ENCODE measurements around the gene CD48.

Gene CD48, protein sequence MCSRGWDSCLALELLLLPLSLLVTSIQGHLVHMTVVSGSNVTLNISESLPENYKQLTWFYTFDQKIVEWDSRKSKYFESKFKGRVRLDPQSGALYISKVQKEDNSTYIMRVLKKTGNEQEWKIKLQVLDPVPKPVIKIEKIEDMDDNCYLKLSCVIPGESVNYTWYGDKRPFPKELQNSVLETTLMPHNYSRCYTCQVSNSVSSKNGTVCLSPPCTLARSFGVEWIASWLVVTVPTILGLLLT

GRCh38 chr1:160711602-160712311 is at the start of gene CD48:
CD48 (minus strand) TSS chr1:160711822; CDS start chr1:160711763, 59 bp downstream.
- DNase-seq: no peak

GRCh38 chr1:160761046-160761445 is 49.4 kb upstream of the CD48 start:
- DNase-seq: no peak

DNA sequence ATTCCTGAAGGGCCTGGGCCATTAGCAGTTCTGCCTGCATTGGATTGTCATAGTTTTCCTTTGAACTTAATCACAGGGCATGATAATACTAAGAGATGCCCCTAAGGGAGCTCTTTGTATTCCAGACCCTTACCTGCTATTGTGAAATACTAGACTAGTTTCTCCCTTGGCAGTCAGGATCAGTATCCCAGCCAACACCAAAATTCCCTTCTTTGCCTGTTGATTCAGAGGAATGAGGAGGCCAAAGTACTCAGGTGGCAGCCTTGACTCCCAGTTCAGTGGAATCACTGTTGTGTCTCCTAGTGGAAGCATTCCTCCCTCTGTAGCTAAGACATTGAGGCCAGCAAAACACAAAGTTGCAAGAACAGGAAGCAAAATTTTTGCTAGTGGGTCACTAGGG is 48.1 kb upstream of the CD48 start:
- DNase-seq: no peak

- DNase-seq: no peak
Observed at GRCh38 chr1:160758521-160758920, 46.9 kb upstream of the CD48 start.

DNA sequence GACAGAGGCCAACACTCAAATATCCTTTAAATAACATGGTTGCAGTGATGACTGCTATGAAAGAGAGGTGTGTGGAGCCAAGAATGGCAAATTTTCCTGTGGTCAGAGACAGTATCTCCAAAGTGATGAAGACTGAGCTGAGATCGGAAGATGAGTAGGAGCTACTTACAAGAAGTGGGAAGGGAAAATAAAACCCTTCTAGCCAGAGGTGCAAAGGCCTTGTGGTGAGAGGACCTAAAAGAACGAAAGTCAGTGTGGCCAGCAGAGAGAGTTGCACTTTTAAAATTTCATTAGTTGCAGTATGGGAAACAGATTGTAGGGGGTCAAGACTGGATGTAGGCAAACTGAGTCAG is 45.2 kb upstream of the CD48 start:
- DNase-seq: no peak

DNA sequence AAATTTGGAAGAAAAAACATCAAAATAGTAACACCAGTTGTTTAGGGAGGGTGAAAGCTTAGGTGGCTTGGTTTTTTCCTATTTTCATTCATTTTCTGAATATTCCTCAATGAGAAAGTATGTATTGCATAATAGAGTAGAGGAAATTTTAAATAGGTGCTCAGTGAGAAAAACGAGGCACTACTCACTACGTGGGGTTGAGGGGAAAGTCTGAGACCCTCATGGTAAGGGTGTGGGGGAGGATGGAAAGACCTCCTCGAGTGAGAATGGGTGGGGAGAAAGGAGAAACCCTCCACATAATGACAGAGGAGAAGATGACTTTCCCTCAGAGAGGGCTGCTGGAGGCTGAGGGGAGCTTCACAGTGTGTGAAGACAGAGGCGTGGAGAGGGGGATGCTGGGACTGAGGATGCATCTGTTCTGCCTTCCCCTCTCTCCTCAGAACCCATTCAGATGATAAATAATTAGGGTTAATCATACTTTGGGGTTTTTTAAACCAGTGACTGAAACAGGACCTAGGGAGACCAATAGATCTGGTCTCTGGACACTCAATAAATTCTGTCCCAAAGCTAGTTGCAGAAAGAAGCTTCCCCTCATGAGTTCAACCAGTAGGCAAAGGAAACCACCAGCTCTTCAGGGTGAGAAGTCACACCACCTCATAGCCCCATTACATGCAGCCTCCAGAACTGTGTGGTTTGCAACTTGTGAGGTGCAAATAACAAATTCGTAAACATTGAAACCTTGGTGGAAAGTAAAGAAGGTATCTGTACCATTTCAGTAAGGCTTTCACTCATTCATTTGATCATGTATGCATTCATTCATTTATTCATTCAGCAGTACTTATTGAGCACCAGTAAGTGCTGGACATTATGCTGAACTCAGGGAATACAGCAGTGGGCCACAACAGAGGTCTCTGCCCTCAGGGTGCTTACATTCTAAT is 44.6 kb upstream of the CD48 start:
- no peak for DNase-seq

- DNase-seq: no peak
Observed at GRCh38 chr1:160755461-160755860, 43.8 kb upstream of the CD48 start.

DNA sequence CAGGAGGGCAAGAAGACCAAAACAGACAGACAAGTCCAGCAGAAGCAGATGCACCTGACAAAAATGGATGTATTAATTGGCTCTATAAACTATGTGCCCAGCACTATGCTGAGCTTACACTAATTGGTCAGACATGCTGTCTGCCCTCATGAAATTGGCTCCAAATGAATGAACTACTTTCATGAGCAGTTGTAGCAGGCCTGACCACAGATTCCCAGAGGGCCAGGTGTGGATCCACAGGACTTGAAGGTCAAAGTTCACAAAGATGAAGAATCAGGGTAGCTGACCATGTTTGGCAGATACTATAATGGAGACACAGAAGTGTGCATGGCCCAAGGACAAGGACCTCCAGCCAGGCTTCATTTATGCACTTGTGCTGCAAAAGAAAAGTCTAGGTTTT is 42.0 kb upstream of the CD48 start:
- no peak for DNase-seq

DNA sequence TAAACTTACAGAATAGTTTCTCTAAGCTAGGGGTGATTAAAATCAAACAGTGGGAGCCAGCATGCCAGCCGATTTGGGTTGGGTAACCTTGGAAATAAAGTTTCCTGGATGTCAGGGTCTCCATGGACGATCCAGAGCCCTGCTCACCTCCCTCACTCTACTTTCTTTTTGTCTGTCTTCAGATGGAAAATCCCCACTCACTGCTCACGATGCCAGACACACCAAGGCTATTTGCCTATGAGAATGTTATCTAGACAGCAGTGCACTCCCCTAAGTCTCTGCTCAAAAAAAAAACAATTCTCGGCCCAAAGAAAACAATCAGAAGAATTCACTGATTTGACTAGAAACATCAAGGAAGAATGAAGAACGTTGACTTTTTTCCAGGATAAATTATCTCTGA is 41.3 kb upstream of the CD48 start:
- no peak for DNase-seq

DNA sequence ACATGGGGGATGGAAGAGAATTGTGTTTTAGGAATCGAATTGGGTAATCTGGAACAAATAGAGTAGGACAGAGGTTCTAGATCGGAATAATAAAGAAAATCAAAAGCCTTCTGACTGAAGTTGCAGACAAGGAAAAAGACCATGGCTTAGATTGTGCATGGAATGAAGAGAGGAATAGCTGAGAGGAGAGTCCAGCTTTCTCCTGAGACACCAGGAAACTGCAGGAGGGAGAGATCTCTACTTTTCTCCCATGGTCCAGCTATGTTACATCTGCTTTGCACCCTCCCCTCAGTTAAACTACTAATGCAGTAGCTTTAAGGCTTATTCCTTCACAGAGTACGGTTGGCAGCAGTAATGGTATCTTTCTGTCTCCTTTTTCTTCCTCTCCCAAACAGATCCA is 40.8 kb upstream of the CD48 start:
- no peak for DNase-seq

GRCh38 chr1:160750608-160751007 is 39.0 kb upstream of the CD48 start:
- DNase-seq: no peak

DNA sequence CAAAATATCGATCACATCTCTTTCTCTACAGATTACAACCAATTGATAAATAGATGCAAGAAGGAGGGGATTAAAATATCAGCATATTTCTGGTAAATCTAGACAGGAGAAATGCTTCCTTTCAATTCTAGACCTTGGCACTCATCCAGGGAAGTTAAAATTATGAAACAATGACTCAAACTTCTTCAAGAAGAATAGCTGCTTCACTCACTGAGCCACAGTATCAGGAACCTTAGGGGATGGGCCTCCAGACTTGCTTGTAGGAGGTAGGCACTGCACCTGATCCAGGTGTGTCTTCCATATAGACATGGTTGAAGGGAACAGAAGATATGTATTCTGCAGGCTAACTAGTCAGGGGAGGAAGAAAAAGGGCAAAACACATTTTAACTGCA is 37.3 kb upstream of the CD48 start:
- no peak for DNase-seq

DNA sequence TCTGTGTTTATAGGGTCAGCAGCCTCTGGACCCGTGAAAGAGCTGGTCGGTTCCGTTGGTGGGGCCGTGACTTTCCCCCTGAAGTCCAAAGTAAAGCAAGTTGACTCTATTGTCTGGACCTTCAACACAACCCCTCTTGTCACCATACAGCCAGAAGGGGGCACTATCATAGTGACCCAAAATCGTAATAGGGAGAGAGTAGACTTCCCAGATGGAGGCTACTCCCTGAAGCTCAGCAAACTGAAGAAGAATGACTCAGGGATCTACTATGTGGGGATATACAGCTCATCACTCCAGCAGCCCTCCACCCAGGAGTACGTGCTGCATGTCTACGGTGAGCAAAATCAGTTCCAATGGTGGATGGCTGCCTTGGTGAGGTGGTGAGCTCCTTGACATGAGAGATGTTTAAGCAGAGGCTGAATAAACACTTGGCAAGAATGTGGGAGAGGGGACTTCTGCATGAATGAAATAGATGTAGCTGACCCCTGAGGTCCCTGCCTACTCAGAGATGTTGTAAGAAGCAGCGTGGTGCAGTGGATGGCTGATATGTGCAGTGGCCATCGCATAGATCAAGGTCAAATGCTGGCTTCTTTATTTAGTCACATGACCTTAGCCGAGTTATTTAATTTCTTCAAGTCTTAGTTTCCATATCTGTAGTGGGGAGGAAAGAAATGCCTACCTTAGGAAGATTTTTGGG is 36.7 kb upstream of the CD48 start:
- DNase-seq: no peak

DNA sequence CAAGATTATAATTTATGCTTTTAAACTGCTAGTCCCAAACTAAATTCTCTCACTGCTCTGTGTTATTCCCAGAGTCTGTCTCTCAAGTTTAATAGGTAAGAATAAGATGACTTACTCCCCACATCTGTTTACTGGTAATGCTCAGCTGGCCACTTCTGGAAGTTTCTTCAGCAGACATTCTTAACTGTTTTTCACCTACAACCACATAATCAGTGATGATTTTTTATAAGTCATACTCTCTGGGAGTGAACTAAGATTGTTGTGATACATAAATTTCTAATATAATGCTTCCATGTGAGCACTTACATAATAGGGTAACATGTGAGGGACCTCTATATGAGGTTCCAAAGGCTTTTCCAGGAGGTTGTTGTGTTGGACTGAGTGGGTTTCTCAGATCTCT is 36.1 kb upstream of the CD48 start:
- no peak for DNase-seq

- DNase-seq: no peak
Observed at GRCh38 chr1:160746836-160747500, 35.3 kb upstream of the CD48 start.

DNA sequence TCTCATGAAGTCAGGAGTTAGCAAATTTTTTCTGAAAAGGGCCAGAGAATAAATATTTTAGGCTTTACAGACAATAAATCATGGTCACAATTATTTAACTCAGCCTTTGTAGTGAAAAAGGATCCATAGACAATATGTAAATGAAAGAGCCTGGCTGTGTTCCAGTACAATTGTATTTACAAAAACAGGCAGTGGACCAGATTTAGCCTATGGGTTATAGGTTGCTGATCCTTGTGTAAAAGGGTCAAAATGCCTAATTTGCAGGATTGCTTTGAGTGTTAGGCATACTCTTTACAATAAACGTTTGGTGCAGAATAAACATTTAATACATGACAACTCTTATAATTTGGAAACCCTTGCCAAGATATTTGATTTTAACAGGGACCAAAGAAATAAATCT is 33.9 kb upstream of the CD48 start:
- no peak for DNase-seq

DNA sequence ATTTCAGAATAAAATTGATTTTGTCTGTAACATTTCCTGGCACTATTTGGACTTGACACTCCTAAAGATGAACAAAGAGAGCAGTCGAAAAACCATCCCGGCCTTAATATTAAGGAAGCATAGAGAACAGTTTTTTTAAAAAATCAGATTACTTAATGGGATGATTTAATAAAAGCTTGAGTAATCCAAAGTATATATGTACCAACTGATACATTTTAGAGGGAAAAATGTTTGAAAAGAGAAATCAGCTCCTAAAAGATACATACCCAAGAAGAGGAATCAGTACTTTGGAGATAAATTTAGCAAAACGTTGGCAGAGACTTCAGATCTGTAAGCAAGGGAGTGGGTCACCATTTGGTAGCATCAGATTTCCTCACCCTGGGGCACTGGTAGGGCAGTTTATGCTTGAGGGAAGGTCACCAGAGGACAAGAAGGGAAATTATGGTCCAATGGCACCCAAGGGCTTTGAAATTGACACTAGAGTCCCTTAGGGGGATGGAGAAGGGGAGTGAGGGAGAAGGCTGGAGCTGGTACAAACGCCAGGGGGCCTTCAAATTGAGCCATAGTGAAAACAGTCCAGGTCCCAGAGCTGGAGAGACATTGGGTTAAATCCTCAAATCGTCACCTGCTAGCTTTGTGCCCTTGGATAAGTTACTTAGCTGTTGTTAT is 33.4 kb upstream of the CD48 start:
- no peak for DNase-seq

DNA sequence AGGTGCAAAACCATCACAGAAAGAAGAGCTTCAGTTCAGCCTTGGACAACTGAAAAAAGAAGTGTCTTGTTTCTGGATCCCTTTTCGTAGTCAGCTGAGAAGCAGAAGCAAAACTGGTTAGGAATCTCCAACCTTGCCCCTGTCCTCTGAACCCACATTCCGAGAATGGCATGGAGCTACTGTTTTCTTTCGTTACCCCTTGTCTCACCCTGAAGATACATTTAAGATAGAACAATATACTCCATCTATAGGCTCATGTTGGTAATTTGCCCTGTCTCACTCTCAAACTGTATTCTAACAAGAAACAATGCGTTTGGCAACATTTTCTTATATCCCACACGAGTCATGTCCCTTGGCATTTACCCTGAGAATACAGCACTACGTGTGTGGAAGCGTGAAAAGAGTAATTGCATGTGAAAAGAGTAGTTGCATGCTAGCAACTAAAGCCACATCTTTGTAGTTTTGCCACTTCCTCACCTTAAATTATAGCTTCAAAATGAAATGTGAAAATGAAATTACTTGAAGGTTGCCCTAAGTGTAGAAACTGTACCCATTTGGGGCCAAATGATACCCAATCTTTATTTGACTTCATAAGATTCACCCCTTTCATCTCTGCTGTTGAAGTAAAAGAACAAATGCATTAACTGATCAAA is 32.7 kb upstream of the CD48 start:
- DNase-seq: no peak

- DNase-seq: no peak
Observed at GRCh38 chr1:160743266-160743665, 31.6 kb upstream of the CD48 start.

- no peak for DNase-seq
Observed at GRCh38 chr1:160742428-160743127, 31.0 kb upstream of the CD48 start.

Measured in NCI-H69 (cell line).